Calu3 (cell line): ENCODE results near the gene SH3RF2. TPM values are rescaled to one million over a fixed set of nuclear protein-coding genes. Genes with fewer than 3 reads are reported as not detected.
A peak's percentile ranks its signal among the peaks of the same experiment; 100 is the strongest.

Experiments used
- BruUV-seq: library from RNA; stranded (reverse); fragments of 400-500 nt; replicated peaks from 2 replicates; lab custom pipeline; 2021; lab: Mats Ljungman, UMichigan
- CTCF ChIA-PET: fragments of 300-600 bp; sonication (Branson Sonifier 250); formaldehyde crosslinking; loops from one replicate; lab custom pipeline; 2022; ENCODE audit warnings: antibody characterized with exemption; lab: Charles Lee
- DNase-seq: peaks from one replicate; pipeline ENCODE4 v3.0.0; 2022
- H3K27ac Mint-ChIP-seq: one replicate; pipeline ENCODE4 v1.8.0; 2022; ENCODE audit warnings: mixed read lengths; ENCODE audit not compliant: unreplicated experiment
- H3K27me3 Mint-ChIP-seq: one replicate; pipeline ENCODE4 v1.8.0; 2022; ENCODE audit warnings: mixed read lengths; ENCODE audit not compliant: unreplicated experiment
- H3K36me3 Mint-ChIP-seq: one replicate; pipeline ENCODE4 v1.8.0; 2022; ENCODE audit warnings: mild to moderate bottlenecking, moderate library complexity, mixed read lengths; ENCODE audit not compliant: insufficient read depth, unreplicated experiment
- H3K4me1 Mint-ChIP-seq: one replicate; pipeline ENCODE4 v1.8.0; 2022; ENCODE audit warnings: mild to moderate bottlenecking, low read depth, mixed read lengths; ENCODE audit not compliant: unreplicated experiment
- H3K4me3 Mint-ChIP-seq: one replicate; pipeline ENCODE4 v1.8.0; 2022; ENCODE audit warnings: mild to moderate bottlenecking, low read depth, moderate library complexity, mixed read lengths; ENCODE audit not compliant: unreplicated experiment
- H3K9me3 Mint-ChIP-seq: one replicate; pipeline ENCODE4 v1.8.0; 2022; ENCODE audit warnings: low read depth, mixed read lengths; ENCODE audit not compliant: unreplicated experiment
- CTCF ChIP-seq: fragments of 200-600 bp; IDR thresholded peaks from one replicate; pipeline ENCODE4 v1.8.0; 2022; ENCODE audit warnings: antibody characterized with exemption; ENCODE audit not compliant: unreplicated experiment
- intact Hi-C: fragments of 100-400 bp; cut with micrococcal nuclease; formaldehyde crosslinking; loops from one replicate; pipeline ENCODE4 v1.10.0; 2022; ENCODE audit not compliant: unreplicated experiment
- total RNA-seq: library from RNA; stranded (reverse); gene quantifications from 2 replicates; pipeline ENCODE4 v1.2.3, GENCODE V29; 2022

SH3RF2 gene
- total RNA-seq, 1 experiment from 2014 or later = 21.9 TPM

GRCh38 chr5:145937432-145938250 lies 1.3 kb downstream of the SH3RF2 start:
- Mint-ChIP-seq H3K4me3 (peak overlapping the region; percentile 76), H3K4me1 (peaks cover 77% of the 10 kb centered on the region), H3K27me3 (no peaks in the 10 kb centered on the region), H3K27ac (peak overlapping the region; percentile 73), H3K36me3 (peaks cover 42% of the 10 kb centered on the region), H3K9me3 (no peaks in the 10 kb centered on the region)
- DNase-seq = peak; percentile 52
- CTCF ChIA-PET = interaction anchor here (0.6 to 1.9 kb wide), 2 partner anchors 8 to 45 kb away, joined by 5 to 12 read pairs; no protein-coding TSS in a partner anchor
- no peak for TF ChIP-seq CTCF
- BruUV-seq = TSS peak; percentile 48
- intact Hi-C loops = loop anchor here (2.0 kb wide), 4 partner anchors 41 to 111 kb away; partner anchors contain the start of gene PRELID2

- peaks cover 81% of the 10 kb centered on the region for H3K4me1 Mint-ChIP-seq
- H3K9me3 Mint-ChIP-seq = no peaks in the 10 kb centered on the region
Observed at GRCh38 chr5:145938776-145939539, 2.6 kb downstream of the SH3RF2 start.

DNA sequence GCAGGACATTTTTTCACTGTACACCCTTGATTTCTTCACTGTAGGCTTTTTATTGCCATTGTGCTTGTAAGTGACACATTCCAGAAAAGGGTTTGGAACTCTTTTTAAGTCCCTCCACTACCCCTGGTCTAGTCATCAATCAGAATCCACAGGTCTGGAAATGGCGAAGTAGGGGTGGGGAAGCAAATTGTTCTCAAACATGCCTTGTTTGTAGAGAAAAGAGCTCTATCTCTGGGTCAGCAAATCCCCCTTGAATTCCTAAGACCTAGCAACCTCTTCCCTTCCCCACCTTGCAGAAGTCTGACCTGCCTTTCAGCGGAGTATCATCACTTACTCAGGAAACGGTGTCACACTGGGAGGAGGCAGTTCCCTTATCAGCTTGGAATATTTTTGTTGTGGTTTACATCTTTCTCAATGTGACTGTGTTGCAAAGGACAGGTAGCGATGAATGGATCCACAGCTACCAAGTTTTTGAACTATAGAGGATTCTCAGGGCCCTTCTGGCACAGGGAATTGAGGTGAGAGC lies 3.2 kb downstream of the SH3RF2 start:
- no peaks in the 10 kb centered on the region for H3K27me3 Mint-ChIP-seq
- TF ChIP-seq CTCF = no peak
- peak overlapping the region; percentile 76 for H3K4me3 Mint-ChIP-seq
- no peak for DNase-seq
- no peaks in the 10 kb centered on the region for H3K9me3 Mint-ChIP-seq
- H3K27ac Mint-ChIP-seq = no peak overlapping the region
- CTCF ChIA-PET = interaction anchor here (0.6 to 1.1 kb wide), 2 partner anchors 37 to 102 kb away, joined by 3 to 4 read pairs; no protein-coding TSS in a partner anchor
- intact Hi-C loops = no loop called here
- no TSS peak for BruUV-seq
- peaks cover 42% of the 10 kb centered on the region for H3K36me3 Mint-ChIP-seq
- peaks cover 81% of the 10 kb centered on the region for H3K4me1 Mint-ChIP-seq

More at GRCh38 chr5:145938776-145939539, 2.6 kb downstream of the SH3RF2 start:
- intact Hi-C loops = no loop called here
- no peak for DNase-seq
- BruUV-seq = no TSS peak
- H3K27ac Mint-ChIP-seq = peak overlapping the region; percentile 73
- peaks cover 42% of the 10 kb centered on the region for H3K36me3 Mint-ChIP-seq
- CTCF ChIA-PET = interaction anchor here (0.5 to 1.9 kb wide), 4 partner anchors 7 to 102 kb away, joined by 3 to 12 read pairs (median 4); no protein-coding TSS in a partner anchor
- peak overlapping the region; percentile 76 for H3K4me3 Mint-ChIP-seq
- no peaks in the 10 kb centered on the region for H3K27me3 Mint-ChIP-seq
- no peak for TF ChIP-seq CTCF

- CTCF ChIA-PET = interaction anchor here (0.7 to 1.0 kb wide), 2 partner anchors 36 to 409 kb away, joined by 3 read pairs; no protein-coding TSS in a partner anchor
- Mint-ChIP-seq H3K4me3 (no peak overlapping the region), H3K9me3 (no peaks in the 10 kb centered on the region), H3K27ac (no peak overlapping the region), H3K4me1 (peaks cover 85% of the 10 kb centered on the region), H3K36me3 (peaks cover 33% of the 10 kb centered on the region), H3K27me3 (no peaks in the 10 kb centered on the region)
- no peak for DNase-seq
- TF ChIP-seq CTCF = no peak
- BruUV-seq = no TSS peak
- intact Hi-C loops = no loop called here
Observed at GRCh38 chr5:145941096-145941447, 4.7 kb downstream of the SH3RF2 start.
